Measurements from ENCODE around the gene WSB1. TPM values are rescaled to one million over a fixed set of nuclear protein-coding genes. Genes with fewer than 3 reads are reported as not detected.
"Not testable (repeated sequence)": the region's sequence is repeated elsewhere in the genome, so short reads cannot be mapped to it uniquely, and the experiment has no call there.

WSB1 gene
- total RNA-seq, 4 donors from 2014 or later: 33.1 to 105 (median 55.6) TPM

DNA sequence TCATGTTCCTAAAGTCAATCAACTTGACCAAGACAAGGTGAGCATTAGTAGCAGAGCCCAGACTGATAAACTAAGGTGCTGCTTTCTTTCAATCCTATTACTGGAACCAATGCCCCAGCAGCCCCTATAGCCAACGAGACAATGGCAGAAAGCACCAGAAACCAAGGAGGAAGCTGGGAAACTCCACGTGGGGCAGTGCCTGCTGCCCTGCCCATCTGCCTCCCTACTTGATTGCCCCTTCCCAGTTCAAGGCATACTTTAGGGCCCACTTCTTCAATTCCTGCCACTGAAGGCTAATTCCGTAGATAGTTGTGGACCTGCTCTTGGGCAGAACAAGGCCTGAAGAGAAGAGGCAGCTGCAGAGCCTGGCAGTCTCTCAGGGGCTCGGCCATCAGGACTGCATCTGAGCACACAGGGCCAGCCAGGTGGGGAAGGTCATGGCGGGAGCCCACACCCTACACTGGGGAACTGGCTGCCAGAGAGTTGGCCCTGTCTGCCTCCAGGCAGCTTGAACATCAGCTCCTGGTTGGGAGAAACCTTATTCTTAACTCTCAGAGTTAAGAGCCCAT lies 30.9 kb downstream of the WSB1 start:
- H3K4me3 ChIP-seq (ENCODE audit: low read depth, poor library complexity, severe bottlenecking): no peak overlapping the region
- WGBS, 2 donors: 79 to 85% methylated on average over 5 of the region's 5 CpGs
- no peak for DNase-seq (ENCODE audit: low spot score in 2 of 2)
- TF ChIP-seq CTCF (IDR thresholded peaks at IDR 0.05): no peak
- TF ChIP-seq POLR2A (IDR thresholded peaks at IDR 0.05): no peak
- intact Hi-C loops (cut with DNase I; ENCODE audit: low total_unique reads): no loop called here

DNA sequence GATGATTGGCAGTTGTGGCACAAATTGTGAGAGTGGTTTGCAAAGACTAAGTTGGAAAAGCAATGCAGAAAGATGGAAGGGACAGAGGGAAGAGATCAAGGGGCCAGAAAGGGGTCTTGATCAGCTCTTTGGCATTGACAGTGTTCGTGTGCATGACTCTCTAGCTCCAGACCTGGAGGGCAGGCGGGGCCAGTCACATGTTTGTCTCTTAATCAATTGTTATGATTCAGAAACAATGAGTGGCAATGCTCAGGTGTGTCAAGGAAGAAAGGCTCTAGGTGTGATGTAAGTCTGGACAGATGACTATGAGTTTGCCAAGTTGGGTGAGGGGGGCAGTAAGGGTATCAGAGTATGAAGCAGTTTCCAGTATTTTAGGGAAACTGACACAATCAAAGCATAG lies 32.1 kb downstream of the WSB1 start:
- TF ChIP-seq POLR2A (IDR thresholded peaks at IDR 0.05) (no peak), CTCF (IDR thresholded peaks at IDR 0.05) (no peak)
- intact Hi-C loops (cut with DNase I; ENCODE audit: low total_unique reads): no loop called here
- no peak for DNase-seq (ENCODE audit: low spot score in 2 of 2)
- WGBS, 2 donors: 71 to 83% methylated on average over 2 of the region's 2 CpGs
- no peak overlapping the region for H3K4me3 ChIP-seq (ENCODE audit: low read depth, poor library complexity, severe bottlenecking)

- intact Hi-C loops (cut with DNase I; ENCODE audit: low total_unique reads): no loop called here
- 92 to 100% methylated on average over 1 of the region's 1 CpG for WGBS, 2 donors
- DNase-seq (ENCODE audit: low spot score in 2 of 2): no peak
- TF ChIP-seq POLR2A (IDR thresholded peaks at IDR 0.05) (no peak), CTCF (IDR thresholded peaks at IDR 0.05) (no peak)
- no peak overlapping the region for H3K4me3 ChIP-seq (ENCODE audit: low read depth, poor library complexity, severe bottlenecking)
Measured at GRCh38 chr17:27326585-27326984, 32.7 kb downstream of the WSB1 start.

DNA sequence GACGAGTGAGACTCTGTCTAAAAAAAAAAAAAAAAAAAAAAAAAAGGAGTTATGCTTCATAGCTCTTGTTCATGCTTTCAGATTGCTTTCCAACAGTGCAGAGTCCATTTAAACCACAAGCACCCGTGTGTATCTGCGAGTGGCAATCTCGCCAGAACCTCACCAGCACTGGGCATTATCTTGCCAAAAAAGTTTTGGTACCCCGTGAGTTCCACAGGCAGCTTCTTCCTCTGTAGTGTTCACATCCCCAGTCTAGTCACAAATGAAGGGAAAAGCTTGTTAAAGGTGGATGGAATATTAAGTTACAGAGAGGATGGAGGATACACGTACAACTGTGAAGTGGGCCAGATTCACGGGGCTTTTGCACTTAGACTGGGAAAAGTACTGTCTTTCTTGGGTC lies 33.5 kb downstream of the WSB1 start:
- H3K4me3 ChIP-seq (ENCODE audit: low read depth, poor library complexity, severe bottlenecking): no peak overlapping the region
- TF ChIP-seq POLR2A (IDR thresholded peaks at IDR 0.05) (no peak), CTCF (IDR thresholded peaks at IDR 0.05) (no peak)
- WGBS, 2 donors: 89 to 91% methylated on average over 7 of the region's 7 CpGs
- DNase-seq (ENCODE audit: low spot score in 2 of 2): no peak
- intact Hi-C loops (cut with DNase I; ENCODE audit: low total_unique reads): no loop called here

DNA sequence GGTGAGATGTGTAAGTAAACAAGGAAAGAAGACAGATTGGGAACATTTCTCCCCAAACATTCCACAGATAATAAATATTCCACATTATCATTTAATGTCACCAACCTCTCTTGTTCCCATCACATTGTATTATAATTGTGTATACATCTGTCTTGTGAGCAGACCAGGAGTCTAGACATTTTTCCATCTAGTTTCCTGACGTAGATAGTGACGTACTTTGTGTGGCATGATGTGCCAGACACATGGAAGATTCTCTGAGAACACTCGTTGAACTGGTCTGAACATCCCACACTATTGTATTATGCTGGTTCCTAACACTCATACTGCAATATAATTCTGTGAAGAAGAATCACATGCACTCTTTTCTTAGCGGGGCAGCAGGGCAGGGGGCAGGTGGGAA lies 34.0 kb downstream of the WSB1 start:
- WGBS, 2 donors: 86 to 87% methylated on average over 4 of the region's 4 CpGs
- H3K4me3 ChIP-seq (ENCODE audit: low read depth, poor library complexity, severe bottlenecking): no peak overlapping the region
- intact Hi-C loops (cut with DNase I; ENCODE audit: low total_unique reads): no loop called here
- TF ChIP-seq CTCF (IDR thresholded peaks at IDR 0.05) (no peak), POLR2A (IDR thresholded peaks at IDR 0.05) (no peak)
- no peak for DNase-seq (ENCODE audit: low spot score in 2 of 2)

- intact Hi-C loops (cut with DNase I; ENCODE audit: low total_unique reads); DNase-seq (ENCODE audit: low spot score in 2 of 2): not testable (repeated sequence)
- WGBS, 2 donors: 73 to 96% methylated on average over 9 of the region's 9 CpGs
Measured at GRCh38 chr17:27328686-27329085, 34.8 kb downstream of the WSB1 start.

More at GRCh38 chr17:27328686-27329085, 34.8 kb downstream of the WSB1 start:
- not testable (repeated sequence) for H3K4me3 ChIP-seq (ENCODE audit: low read depth, poor library complexity, severe bottlenecking)

All from lower leg skin (tissue), 4 donors.